Ishikawa (cell line): ENCODE measurements around the gene PDE3A.
A peak's percentile ranks its signal among the peaks of the same experiment; 100 is the strongest.

ENCODE experiments used
- CEBPB ChIP-seq: IDR thresholded peaks from 2 replicates; pipeline ENCODE4 v1.6.1; 2012
- CREB1 ChIP-seq: IDR thresholded peaks from 2 replicates; pipeline ENCODE4 v1.6.1; 2012; ENCODE audit warnings: low read depth
- EGR1 ChIP-seq: IDR thresholded peaks from 2 replicates; pipeline ENCODE4 v1.6.1; 2012
- EP300 ChIP-seq: IDR thresholded peaks from 2 replicates; pipeline ENCODE4 v1.6.1; 2012; ENCODE audit warnings: borderline replicate concordance
- FOXM1 ChIP-seq: IDR thresholded peaks from 2 replicates; pipeline ENCODE4 v1.6.1; 2012; ENCODE audit warnings: low read depth, borderline replicate concordance
- NFIC ChIP-seq: IDR thresholded peaks from 2 replicates; pipeline ENCODE4 v1.6.1; 2012
- RAD21 ChIP-seq: IDR thresholded peaks from 2 replicates; pipeline ENCODE4 v1.6.1; 2012; ENCODE audit warnings: low read depth
- TAF1 ChIP-seq: IDR thresholded peaks from 2 replicates; pipeline ENCODE4 v1.6.1; 2012; ENCODE audit warnings: low read depth, mild to moderate bottlenecking
- TCF12 ChIP-seq: IDR thresholded peaks from 2 replicates; pipeline ENCODE4 v1.6.1; 2012; ENCODE audit warnings: low read depth
- TEAD4 ChIP-seq: IDR thresholded peaks from 2 replicates; pipeline ENCODE4 v1.6.1; 2012
- YY1 ChIP-seq: IDR thresholded peaks from 2 replicates; pipeline ENCODE4 v1.6.1; 2012; ENCODE audit warnings: low read depth
- ZBTB7A ChIP-seq: IDR thresholded peaks from 2 replicates; pipeline ENCODE4 v1.6.1; 2012; ENCODE audit warnings: low read depth
- TF ChIP-seq, protein P1 (sequence below): IDR thresholded peaks from 2 replicates; pipeline ENCODE4 v1.6.1; 2012; ENCODE audit warnings: low read depth, mild to moderate bottlenecking
- TF ChIP-seq, protein P2 (sequence below): IDR thresholded peaks from 2 replicates; pipeline ENCODE4 v1.6.1; 2012
- TF ChIP-seq, protein P3 (sequence below): IDR thresholded peaks from 2 replicates; pipeline ENCODE4 v1.6.1; 2012

Gene PDE3A

DNA sequence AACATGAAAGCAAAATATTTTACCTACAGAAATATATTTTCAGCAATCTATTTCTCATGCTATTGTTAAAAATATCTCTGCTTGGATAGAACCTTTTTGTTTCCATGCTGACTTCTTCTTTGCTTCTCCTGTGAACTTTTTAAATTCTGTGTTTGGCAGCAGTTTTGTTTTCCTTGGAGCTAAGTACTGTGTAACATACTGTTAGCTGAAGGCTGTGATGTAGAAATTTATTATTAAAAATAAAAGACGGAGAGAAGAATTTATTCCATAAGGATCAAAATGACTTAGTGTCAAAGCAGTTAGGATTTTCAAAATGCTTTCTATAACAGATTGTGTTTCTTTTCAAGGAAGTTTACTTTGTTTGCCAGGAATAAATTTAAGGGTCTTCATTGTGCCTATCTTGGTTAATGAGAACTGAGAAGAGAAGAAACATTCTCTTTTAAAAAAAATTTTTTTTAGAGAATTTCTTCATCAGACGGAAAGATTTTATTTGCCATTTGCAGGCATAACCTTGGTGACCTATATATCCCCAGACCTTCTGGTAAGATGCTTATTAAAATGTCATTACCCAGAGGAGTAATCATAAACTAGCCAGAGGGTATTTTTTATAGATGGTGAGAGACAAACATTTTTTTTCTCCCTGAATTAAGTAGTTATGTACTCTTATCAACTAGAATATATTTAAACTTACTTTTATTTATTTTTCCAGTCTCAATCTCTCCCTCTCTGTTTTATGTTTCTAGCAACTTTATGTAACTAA lies 179.7 kb downstream of the PDE3A start:
- TF ChIP-seq YY1, result no peak
- no peak for TF ChIP-seq TAF1
- no peak for TF ChIP-seq TEAD4

DNA sequence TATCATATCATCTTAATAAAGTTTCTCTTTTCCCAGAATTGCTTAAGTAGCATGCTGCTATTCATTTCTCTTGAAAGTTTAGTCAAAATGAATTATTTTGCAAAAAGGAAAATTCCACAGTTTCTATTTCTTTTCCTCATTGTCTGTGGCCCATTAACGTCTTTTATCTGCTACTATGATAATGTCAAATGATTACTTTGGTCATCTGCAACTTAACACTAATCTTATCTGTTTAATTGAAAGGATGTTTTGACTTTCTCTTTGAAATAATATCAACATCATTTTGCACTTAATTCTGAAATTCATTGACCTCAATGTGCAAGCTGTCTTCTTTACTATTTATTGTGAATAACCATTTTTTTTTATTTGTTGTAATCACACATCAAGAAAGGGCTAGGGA lies 180.3 kb downstream of the PDE3A start:
- TF ChIP-seq TCF12, result no peak
- no peak for TF ChIP-seq EP300
- no peak for TF ChIP-seq FOXM1
- no peak for TF ChIP-seq CEBPB
- TF ChIP-seq, protein P1, sequence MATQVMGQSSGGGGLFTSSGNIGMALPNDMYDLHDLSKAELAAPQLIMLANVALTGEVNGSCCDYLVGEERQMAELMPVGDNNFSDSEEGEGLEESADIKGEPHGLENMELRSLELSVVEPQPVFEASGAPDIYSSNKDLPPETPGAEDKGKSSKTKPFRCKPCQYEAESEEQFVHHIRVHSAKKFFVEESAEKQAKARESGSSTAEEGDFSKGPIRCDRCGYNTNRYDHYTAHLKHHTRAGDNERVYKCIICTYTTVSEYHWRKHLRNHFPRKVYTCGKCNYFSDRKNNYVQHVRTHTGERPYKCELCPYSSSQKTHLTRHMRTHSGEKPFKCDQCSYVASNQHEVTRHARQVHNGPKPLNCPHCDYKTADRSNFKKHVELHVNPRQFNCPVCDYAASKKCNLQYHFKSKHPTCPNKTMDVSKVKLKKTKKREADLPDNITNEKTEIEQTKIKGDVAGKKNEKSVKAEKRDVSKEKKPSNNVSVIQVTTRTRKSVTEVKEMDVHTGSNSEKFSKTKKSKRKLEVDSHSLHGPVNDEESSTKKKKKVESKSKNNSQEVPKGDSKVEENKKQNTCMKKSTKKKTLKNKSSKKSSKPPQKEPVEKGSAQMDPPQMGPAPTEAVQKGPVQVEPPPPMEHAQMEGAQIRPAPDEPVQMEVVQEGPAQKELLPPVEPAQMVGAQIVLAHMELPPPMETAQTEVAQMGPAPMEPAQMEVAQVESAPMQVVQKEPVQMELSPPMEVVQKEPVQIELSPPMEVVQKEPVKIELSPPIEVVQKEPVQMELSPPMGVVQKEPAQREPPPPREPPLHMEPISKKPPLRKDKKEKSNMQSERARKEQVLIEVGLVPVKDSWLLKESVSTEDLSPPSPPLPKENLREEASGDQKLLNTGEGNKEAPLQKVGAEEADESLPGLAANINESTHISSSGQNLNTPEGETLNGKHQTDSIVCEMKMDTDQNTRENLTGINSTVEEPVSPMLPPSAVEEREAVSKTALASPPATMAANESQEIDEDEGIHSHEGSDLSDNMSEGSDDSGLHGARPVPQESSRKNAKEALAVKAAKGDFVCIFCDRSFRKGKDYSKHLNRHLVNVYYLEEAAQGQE, result no peak
- TF ChIP-seq NFIC, result no peak
- TF ChIP-seq EGR1, result no peak
- TF ChIP-seq, protein P2, sequence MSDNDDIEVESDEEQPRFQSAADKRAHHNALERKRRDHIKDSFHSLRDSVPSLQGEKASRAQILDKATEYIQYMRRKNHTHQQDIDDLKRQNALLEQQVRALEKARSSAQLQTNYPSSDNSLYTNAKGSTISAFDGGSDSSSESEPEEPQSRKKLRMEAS, result no peak
- TF ChIP-seq ZBTB7A, result no peak
- TF ChIP-seq TEAD4, result no peak
- TF ChIP-seq CREB1, result no peak

DNA sequence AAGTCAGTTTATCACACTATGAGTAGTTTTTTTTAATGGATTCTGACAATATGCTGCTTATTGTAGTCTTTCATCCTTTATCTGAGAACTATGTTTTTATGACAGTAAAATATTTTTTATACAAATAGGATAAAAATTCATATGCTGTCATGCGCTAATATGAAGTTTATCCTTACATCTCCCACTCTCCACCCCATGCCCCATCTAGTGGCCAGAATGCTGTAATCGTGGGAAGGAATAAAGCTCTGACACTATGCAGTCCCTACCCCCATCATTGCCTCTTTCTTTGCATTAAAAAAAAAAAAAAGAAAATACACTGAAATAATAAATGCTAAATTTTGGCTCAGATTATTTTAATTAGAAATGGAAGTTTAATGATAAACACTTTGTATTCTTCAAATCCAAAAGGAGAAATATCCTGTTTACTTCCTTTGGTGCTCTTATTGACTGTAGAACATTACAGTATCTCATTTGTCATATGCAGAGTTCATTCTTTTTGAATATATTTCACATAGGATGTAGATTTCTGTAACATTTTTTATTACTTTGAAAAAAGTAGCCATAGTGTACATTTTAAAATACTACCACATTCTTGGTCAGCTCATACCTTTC lies 180.9 kb downstream of the PDE3A start:
- no peak for TF ChIP-seq CEBPB
- TF ChIP-seq RAD21, result peak; percentile 61; the same call in 1 of the 2 replicates
- peak; percentile 72 for TF ChIP-seq TEAD4
- TF ChIP-seq EGR1, result no peak
- no peak for TF ChIP-seq ZBTB7A

DNA sequence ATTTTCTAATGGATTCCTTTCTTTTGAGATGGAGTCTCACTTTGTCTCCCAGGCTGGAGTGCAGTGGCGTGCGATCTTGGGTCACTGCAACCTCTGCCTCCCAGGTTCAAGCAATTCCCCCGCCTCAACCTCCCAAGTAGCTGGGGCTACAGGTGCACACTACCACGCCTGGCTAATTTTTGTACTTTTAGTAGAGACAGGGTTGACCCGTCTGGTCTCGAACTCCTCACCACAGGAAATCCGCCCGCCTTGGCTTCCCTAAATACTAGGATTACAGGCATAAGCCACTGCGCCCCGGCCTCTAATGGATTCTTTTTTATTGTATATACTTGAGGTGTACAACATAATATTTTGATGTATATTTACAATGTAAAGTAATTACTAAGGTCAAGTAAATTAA lies 186.7 kb downstream of the PDE3A start:
- TF ChIP-seq EP300 (no peak), TCF12 (no peak), TEAD4 (no peak), CEBPB (no peak), EGR1 (no peak), ZBTB7A (no peak), NFIC (no peak)
- TF ChIP-seq, protein P3, sequence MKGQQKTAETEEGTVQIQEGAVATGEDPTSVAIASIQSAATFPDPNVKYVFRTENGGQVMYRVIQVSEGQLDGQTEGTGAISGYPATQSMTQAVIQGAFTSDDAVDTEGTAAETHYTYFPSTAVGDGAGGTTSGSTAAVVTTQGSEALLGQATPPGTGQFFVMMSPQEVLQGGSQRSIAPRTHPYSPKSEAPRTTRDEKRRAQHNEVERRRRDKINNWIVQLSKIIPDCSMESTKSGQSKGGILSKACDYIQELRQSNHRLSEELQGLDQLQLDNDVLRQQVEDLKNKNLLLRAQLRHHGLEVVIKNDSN, result no peak

DNA sequence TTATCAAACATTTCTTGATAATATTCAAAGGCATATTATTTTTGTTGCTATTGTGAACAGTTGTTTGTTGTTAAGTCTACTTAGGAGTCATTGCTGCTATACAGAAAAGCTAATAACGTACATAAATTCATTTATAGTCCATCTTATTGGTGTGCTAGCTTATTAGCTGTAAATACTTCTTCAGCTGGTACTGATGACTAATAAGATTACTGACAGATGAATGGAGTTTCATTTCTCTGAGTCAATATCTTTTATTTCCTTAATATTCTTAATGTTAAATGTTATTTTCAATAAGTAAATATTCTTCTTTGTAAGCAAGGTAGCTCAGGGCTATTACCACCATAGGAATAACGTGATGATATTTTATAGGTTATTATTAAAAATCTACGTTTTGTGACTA lies 187.4 kb downstream of the PDE3A start:
- TF ChIP-seq CREB1 (no peak), EGR1 (no peak), RAD21 (no peak)

DNA sequence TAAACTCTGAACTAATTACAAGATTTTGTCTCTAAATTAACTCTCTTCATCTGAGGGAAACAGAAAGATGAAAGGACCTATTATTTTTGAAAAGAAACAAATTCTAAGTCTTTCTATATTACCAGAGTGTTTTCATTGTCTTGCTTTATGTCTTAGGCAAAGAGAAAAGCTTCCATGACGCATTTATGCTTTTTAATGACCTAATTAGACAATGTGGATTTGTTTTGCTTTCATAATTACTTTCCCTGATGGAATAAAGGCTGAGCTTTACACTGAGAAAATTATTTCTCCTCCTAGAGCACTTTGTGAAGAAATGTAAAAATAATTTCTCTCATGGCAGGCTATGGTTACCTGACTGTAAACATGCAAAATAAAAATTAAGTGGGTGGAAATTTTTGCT lies 188.8 kb downstream of the PDE3A start:
- TF ChIP-seq EGR1 (no peak), ZBTB7A (no peak)
- TF ChIP-seq, protein P1, result no peak

DNA sequence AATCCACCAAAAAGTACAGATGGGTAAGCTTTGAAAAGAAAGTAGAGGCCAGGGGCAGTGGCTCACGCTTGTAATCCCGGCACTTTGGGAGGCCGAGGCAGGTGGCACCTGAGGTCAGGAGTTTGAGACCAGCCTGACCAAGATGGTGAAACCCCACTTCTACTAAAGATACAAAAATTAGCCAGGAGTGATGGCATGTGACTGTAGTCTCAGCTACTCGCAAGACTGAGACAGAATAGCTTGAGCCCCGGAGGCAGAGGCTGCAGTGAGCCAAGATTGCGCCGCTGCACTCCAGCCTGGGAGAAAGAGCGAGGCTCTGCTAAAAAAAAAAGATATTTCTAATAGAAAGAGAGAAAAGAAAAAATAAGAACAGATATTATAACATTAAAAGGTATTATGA lies 192.6 kb downstream of the PDE3A start:
- TF ChIP-seq ZBTB7A, result no peak
- no peak for TF ChIP-seq TAF1
- TF ChIP-seq TCF12, result no peak
- TF ChIP-seq RAD21, result no peak
- TF ChIP-seq NFIC, result no peak
- no peak for TF ChIP-seq TEAD4
- TF ChIP-seq, protein P2, result no peak
- TF ChIP-seq CREB1, result no peak
- TF ChIP-seq CEBPB, result no peak
- TF ChIP-seq FOXM1, result no peak
- TF ChIP-seq YY1, result no peak
- TF ChIP-seq, protein P1, result no peak
- TF ChIP-seq EGR1, result no peak
- TF ChIP-seq, protein P3, result no peak
